ENCODE measurements around the gene BID.

DNA sequence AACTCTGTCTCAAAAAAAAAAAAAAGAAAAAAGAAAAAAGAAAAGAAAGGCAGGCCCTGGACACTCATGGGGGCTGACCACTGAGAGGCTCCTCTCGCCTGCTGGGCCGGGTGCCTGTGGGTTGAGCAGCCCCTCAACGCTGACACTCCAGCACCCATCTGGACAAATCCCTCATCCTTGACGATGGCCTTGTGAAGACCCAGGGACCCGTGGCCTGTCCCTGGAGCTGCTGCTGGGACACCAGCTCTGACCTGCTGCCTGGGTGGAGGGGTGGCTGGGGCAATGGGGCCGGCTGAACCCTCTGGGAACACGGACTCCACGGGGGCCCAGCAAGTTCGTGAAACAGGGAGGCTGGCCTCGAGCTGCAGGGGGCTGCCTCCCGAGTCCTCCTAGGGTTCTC is 10.5 kb upstream of the BID start:
- TF ChIP-seq POLR2A (IDR thresholded peaks at IDR 0.05), result no peak
- TF ChIP-seq, protein P1, sequence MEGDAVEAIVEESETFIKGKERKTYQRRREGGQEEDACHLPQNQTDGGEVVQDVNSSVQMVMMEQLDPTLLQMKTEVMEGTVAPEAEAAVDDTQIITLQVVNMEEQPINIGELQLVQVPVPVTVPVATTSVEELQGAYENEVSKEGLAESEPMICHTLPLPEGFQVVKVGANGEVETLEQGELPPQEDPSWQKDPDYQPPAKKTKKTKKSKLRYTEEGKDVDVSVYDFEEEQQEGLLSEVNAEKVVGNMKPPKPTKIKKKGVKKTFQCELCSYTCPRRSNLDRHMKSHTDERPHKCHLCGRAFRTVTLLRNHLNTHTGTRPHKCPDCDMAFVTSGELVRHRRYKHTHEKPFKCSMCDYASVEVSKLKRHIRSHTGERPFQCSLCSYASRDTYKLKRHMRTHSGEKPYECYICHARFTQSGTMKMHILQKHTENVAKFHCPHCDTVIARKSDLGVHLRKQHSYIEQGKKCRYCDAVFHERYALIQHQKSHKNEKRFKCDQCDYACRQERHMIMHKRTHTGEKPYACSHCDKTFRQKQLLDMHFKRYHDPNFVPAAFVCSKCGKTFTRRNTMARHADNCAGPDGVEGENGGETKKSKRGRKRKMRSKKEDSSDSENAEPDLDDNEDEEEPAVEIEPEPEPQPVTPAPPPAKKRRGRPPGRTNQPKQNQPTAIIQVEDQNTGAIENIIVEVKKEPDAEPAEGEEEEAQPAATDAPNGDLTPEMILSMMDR (IDR thresholded peaks at IDR 0.05), result no peak

Measured in adrenal gland (tissue), 5 donors.